Measurements from ENCODE around the gene PPP6R2. TPM values are rescaled to one million over a fixed set of nuclear protein-coding genes. Genes with fewer than 3 reads are reported as not detected.

The PPP6R2 gene
- total RNA-seq, 1 experiment from 2014 or later = 42.6 TPM

DNA sequence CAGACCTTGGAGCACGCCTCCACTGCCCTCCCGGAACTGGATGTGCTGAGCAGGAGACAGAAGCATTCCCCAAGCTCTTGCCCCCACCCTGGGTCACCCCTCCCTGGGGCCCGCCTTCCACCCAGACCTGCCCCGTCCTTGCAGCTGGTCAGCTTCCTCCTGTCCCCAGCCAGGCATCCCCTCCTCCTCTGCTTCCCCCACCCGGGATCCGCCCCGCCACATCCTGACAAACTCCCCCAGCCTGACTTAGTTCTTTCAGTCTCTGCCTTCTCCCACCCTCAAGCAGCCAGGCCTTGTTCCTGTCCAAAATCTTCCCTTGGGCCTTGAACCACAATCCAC lies 34.6 kb upstream of the PPP6R2 start:
- H2BK15ac ChIP-seq (ENCODE audit: low read depth, low read length) = no peak overlapping the region
- no CpG with 5 or more reads among the region's 7 CpGs for WGBS (ENCODE audit: extremely low coverage, insufficient read length, low lambda C conversion rate)
- peaks cover 4% of the 10 kb centered on the region for H3K27me3 Mint-ChIP-seq (ENCODE audit: low read depth)
- no peaks in the 10 kb centered on the region for H3K9me3 Mint-ChIP-seq
- no peak for TF ChIP-seq CTCF (conservative IDR thresholded peaks at IDR 0.05)
- no peak overlapping the region for H2AFZ ChIP-seq (ENCODE audit: low read length)
- no peak overlapping the region for H3K18ac ChIP-seq (ENCODE audit: insufficient read length, low read depth, low read length)
- H2AK5ac ChIP-seq (ENCODE audit: insufficient read length, low read length) = no peak overlapping the region
- H3K27ac ChIP-seq (ENCODE audit: insufficient read length, low read depth, low read length) = no peak overlapping the region
- H2BK20ac ChIP-seq (ENCODE audit: low read depth, low read length, poor library complexity, severe bottlenecking) = no peak overlapping the region
- peak overlapping the region in 1 of 2 experiments; percentile 2; a peak in 2 of 5 replicates for H3K4me3 Mint-ChIP-seq
- H3K4me1 Mint-ChIP-seq = peaks cover 20 to 28% of the 10 kb centered on the region in 2 experiments
- H3K9me3 ChIP-seq (ENCODE audit: control insufficient read depth, low read depth, low read length) = no peaks in the 10 kb centered on the region
- peak overlapping the region in 1 of 3 experiments; percentile 29; a peak in 1 of 7 replicates for H3K27ac Mint-ChIP-seq
- H3K9ac ChIP-seq (ENCODE audit: extremely low read depth, insufficient read length, low read length) = no peak overlapping the region
- H2BK5ac ChIP-seq (ENCODE audit: insufficient read length, low read length) = no peak overlapping the region
- H3K23ac ChIP-seq (ENCODE audit: insufficient read length, low read depth, low read length) = no peak overlapping the region
- no peaks in the 10 kb centered on the region; a peak in 1 of 7 replicates for H3K36me3 Mint-ChIP-seq (ENCODE audit: insufficient read depth in 1 of 3, low read depth in 3 of 3)
- no peaks in the 10 kb centered on the region for H3K79me2 ChIP-seq (ENCODE audit: insufficient read depth, low read length)
- no peak overlapping the region for H4K8ac ChIP-seq (replicated peaks; ENCODE audit: insufficient read length, low read depth, low read length)
- H3K4me1 ChIP-seq (ENCODE audit: insufficient read depth, low read length) = no peaks in the 10 kb centered on the region; the same call in 1 of the 2 replicates
- H4K5ac ChIP-seq (ENCODE audit: insufficient read length, low read depth, low read length) = no peak overlapping the region
- no peak overlapping the region for H3K14ac ChIP-seq (ENCODE audit: insufficient read depth, low read length)
- peak; percentile 71 for DNase-seq
- H3K79me1 ChIP-seq (ENCODE audit: insufficient read depth, low read depth, low read length, poor library complexity, severe bottlenecking) = no peaks in the 10 kb centered on the region
- no peak overlapping the region for H2BK12ac ChIP-seq (ENCODE audit: insufficient read length, low read depth, low read length)
- H4K91ac ChIP-seq (ENCODE audit: insufficient read length, low read depth, low read length) = no peak overlapping the region
- no peaks in the 10 kb centered on the region for H3K27me3 ChIP-seq (ENCODE audit: insufficient read depth, low read length)
- peaks cover 5% of the 10 kb centered on the region for H3K23me2 ChIP-seq (ENCODE audit: insufficient read length, low read depth, low read length, poor library complexity, severe bottlenecking)
- no peak overlapping the region for H3K56ac ChIP-seq (ENCODE audit: insufficient read length, low read depth, low read length)
- H2BK120ac ChIP-seq (ENCODE audit: low read depth, low read length, poor library complexity, severe bottlenecking) = no peak overlapping the region
- H4K20me1 ChIP-seq (ENCODE audit: control insufficient read depth, insufficient read depth, insufficient read length) = no peaks in the 10 kb centered on the region
- H3K4me2 ChIP-seq (ENCODE audit: insufficient read depth, insufficient read length, low read length) = no peak overlapping the region
- H3T11ph ChIP-seq (ENCODE audit: low read length) = no peak overlapping the region
- H3K4ac ChIP-seq (ENCODE audit: low read depth, low read length) = no peak overlapping the region

All from H9 (cell line).